Ascending aorta (tissue), 2 donors: ENCODE data around the gene TMEM131L. TPM values are rescaled to one million over a fixed set of nuclear protein-coding genes. Genes with fewer than 3 reads are reported as not detected.

Experiments used
- DNase-seq, 2 donors: peaks; one replicate each; pipeline ENCODE4 v3.0.0-alpha.2; 2019; ENCODE audit warnings: low spot score in 2 of 2
- H3K27ac ChIP-seq, 2 donors: fragments of 200-600 bp; sonication (generic); one replicate each; pipeline ENCODE4 v1.5.1; 2016 to 2017; ENCODE audit warnings: mild to moderate bottlenecking in 1 of 2
- H3K27me3 ChIP-seq: fragments of 200-600 bp; sonication (generic); one replicate; pipeline ENCODE4 v1.5.1; 2017
- H3K36me3 ChIP-seq, 2 donors: fragments of 200-600 bp; sonication (generic); one replicate each; pipeline ENCODE4 v1.5.1; 2016
- H3K4me1 ChIP-seq, 2 donors: fragments of 200-600 bp; sonication (generic); one replicate each; pipeline ENCODE4 v1.5.1; 2016 to 2017; ENCODE audit warnings: mild to moderate bottlenecking in 1 of 2
- H3K4me3 ChIP-seq, 2 donors: fragments of 200-600 bp; sonication (generic); one replicate each; pipeline ENCODE4 v1.5.1; 2016 to 2017; ENCODE audit warnings: mild to moderate bottlenecking in 1 of 2
- H3K9me3 ChIP-seq, 2 donors: fragments of 200-600 bp; sonication (generic); one replicate each; pipeline ENCODE4 v1.5.1; 2016
- intact Hi-C: fragments of 100-400 bp; cut with DNase I; formaldehyde crosslinking; loops from one replicate; pipeline ENCODE4 v1.15.1; 2023
- total RNA-seq: library from RNA; depleted of rRNA; stranded (reverse); fragments of >200 nt; gene quantifications from one replicate; pipeline ENCODE4 v1.1.0, GENCODE V29; 2016
- TF ChIP-seq, protein P1 (sequence below), 3 experiments: fragments of 200-600 bp in 2 of 3; fragments of 450-650 bp in 1 of 3; sonication (generic) in 2 of 3; IDR thresholded peaks; one replicate each; pipeline ENCODE4 v1.5.1; 2016 to 2019; ENCODE audit warnings: antibody characterized with exemption in 3 of 3, mild to moderate bottlenecking in 1 of 3, moderate library complexity in 1 of 3

TMEM131L gene
- total RNA-seq, 1 donor from 2014 or later, result 6.9 TPM

DNA sequence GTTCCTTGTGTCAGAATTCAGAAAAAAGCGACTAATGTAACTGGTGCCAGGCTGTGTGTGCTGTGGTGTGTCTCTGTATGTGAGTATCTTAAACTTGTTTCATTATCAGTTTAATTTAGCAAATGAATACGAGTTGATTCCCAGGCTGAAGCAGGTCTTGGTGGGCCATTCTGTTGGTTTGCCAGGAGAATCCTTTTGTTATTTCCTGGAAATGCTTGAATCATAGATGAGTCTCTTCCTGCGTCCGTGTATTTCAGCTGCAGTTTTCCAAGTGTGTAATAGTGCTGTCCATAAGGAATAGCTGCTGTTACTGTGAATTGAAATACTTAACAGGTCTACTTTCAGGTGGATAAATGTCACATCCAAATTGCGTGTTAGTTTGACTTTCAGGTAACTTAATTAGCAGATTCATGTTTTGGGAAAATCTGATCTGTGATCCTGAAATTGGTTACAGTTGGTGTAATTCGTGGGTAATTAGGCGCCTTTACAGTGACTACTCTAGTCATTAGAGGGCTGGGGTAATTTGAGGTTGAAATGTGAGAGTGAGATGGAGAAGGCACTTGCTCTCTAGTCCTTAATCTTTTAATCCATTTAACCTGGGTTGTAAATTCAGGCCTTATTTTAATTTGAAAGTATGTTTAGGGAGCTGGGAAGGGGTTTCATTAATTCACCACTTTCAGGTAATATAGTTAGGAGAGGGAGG lies 23.8 kb downstream of the TMEM131L start:
- Histone ChIP-seq H3K36me3 (no peaks in the 10 kb centered on the region), H3K27me3 (no peaks in the 10 kb centered on the region), H3K4me3 (peak overlapping the region in 1 of 2 donors; percentile 47), H3K27ac (peak overlapping the region in 1 of 2 donors; percentile 90), H3K9me3 (no peaks in the 10 kb centered on the region), H3K4me1 (peaks cover 21 to 40% of the 10 kb centered on the region in 2 donors)
- TF ChIP-seq, protein P1, sequence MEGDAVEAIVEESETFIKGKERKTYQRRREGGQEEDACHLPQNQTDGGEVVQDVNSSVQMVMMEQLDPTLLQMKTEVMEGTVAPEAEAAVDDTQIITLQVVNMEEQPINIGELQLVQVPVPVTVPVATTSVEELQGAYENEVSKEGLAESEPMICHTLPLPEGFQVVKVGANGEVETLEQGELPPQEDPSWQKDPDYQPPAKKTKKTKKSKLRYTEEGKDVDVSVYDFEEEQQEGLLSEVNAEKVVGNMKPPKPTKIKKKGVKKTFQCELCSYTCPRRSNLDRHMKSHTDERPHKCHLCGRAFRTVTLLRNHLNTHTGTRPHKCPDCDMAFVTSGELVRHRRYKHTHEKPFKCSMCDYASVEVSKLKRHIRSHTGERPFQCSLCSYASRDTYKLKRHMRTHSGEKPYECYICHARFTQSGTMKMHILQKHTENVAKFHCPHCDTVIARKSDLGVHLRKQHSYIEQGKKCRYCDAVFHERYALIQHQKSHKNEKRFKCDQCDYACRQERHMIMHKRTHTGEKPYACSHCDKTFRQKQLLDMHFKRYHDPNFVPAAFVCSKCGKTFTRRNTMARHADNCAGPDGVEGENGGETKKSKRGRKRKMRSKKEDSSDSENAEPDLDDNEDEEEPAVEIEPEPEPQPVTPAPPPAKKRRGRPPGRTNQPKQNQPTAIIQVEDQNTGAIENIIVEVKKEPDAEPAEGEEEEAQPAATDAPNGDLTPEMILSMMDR (IDR thresholded peaks at IDR 0.05), result no peak
- no peak for DNase-seq
- intact Hi-C loops, result loop anchor here (5.0 kb wide), 2 partner anchors 32 to 62 kb away; no protein-coding TSS in a partner anchor

- Histone ChIP-seq H3K27me3 (no peaks in the 10 kb centered on the region), H3K4me3 (no peak overlapping the region), H3K9me3 (no peaks in the 10 kb centered on the region), H3K4me1 (peaks cover 21 to 40% of the 10 kb centered on the region in 2 donors), H3K36me3 (no peaks in the 10 kb centered on the region), H3K27ac (no peak overlapping the region)
- no peak for DNase-seq
- intact Hi-C loops, result no loop called here
- TF ChIP-seq, protein P1 (IDR thresholded peaks at IDR 0.05), result no peak
These were observed 24.9 kb downstream of the TMEM131L start for GRCh38 chr4:153490985-153491483.

DNA sequence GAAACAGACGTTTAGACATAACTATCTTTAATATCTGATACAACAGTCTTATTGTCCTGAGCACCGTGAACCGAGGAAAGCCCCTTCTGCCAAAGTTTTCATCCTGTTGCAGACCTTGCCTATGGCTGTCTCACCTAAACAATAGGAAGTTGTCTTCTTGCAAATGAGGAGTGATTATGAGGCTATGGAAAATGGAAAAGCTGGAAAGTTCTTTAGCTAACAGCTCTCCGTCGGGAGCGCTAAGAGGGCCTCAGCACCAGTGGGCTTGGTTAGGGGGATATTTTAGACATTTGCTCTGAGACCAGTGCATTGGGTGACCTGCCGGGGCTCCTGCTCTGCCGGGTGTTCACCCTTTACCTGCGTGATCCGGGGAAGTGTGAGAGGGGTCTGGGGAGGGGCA lies 28.4 kb downstream of the TMEM131L start:
- no peak for DNase-seq
- Histone ChIP-seq H3K4me3 (no peak overlapping the region), H3K9me3 (no peaks in the 10 kb centered on the region), H3K27ac (peak overlapping the region in 1 of 2 donors; percentile 81), H3K36me3 (no peaks in the 10 kb centered on the region), H3K4me1 (peaks cover 7 to 37% of the 10 kb centered on the region in 2 donors), H3K27me3 (no peaks in the 10 kb centered on the region)
- TF ChIP-seq, protein P1 (IDR thresholded peaks at IDR 0.05), result no peak
- intact Hi-C loops, result no loop called here

DNA sequence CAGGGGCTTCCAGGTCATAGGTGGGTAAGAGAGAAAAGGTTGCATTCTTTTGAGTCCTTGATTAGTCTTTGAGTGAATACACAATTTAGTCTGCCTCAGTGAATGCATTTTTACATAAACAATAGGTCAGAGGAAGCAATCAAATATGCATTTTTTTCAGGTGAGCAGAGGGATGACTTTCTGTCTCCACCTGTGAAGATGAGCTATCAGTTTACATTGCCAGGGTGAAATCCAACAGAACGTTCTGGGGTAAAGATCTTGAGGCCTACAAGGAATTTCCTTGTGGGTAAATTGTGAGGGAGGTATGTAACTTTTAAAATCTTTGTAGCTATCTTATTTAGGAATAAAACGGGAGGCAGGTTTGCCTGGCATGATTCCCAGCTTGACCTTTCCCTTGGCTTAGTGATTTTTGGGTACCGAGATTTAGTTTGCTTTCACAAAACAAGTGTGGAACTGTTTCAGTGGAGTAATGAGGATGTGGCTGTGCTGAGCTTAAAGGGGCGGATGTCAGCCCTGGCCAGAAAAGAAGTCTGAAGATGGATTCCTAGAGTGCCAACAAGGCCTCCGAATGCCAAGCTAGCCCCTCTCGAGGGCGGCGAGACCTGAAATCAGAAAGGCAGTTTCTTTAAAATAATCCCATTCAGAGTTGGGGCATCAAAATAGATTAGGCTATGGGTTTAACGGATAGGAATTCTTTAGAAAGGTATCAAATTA lies 29.5 kb downstream of the TMEM131L start:
- peak overlapping the region; percentile 69 to 81 for H3K27ac ChIP-seq

GRCh38 chr4:153497091-153497531 lies 31.0 kb downstream of the TMEM131L start:
- H3K27me3 ChIP-seq, result no peaks in the 10 kb centered on the region
- peak overlapping the region; percentile 69 to 81 for H3K27ac ChIP-seq
- TF ChIP-seq, protein P1 (IDR thresholded peaks at IDR 0.05), result no peak
- intact Hi-C loops, result no loop called here
- no peaks in the 10 kb centered on the region for H3K36me3 ChIP-seq
- no peaks in the 10 kb centered on the region for H3K9me3 ChIP-seq
- DNase-seq, result no peak
- H3K4me3 ChIP-seq, result no peak overlapping the region
- peaks cover 6 to 35% of the 10 kb centered on the region in 2 donors for H3K4me1 ChIP-seq

More for the DNA sequence above, 29.5 kb downstream of the TMEM131L start:
- H3K4me3 ChIP-seq, result no peak overlapping the region
- no peaks in the 10 kb centered on the region for H3K27me3 ChIP-seq
- no peaks in the 10 kb centered on the region for H3K9me3 ChIP-seq
- intact Hi-C loops, result no loop called here
- TF ChIP-seq, protein P1 (IDR thresholded peaks at IDR 0.05), result no peak
- no peak for DNase-seq
- H3K36me3 ChIP-seq, result no peaks in the 10 kb centered on the region
- peaks cover 6 to 35% of the 10 kb centered on the region in 2 donors for H3K4me1 ChIP-seq
